Naive B cell (primary cell): ENCODE data around the gene SLC25A51. TPM values are rescaled to one million over a fixed set of nuclear protein-coding genes. Genes with fewer than 3 reads are reported as not detected.
"Not testable (repeated sequence)": the region's sequence is repeated elsewhere in the genome, so short reads cannot be mapped to it uniquely, and the experiment has no call there.

ENCODE experiments used
- ATAC-seq, 2 donors: fragments of 150-1000 bp; cut with Tn5 transposase; 2 replicates each; pipeline ENCODE4 v1.10.0; 2021; ENCODE audit warnings: low read depth in 2 of 2, mild to moderate bottlenecking in 2 of 2, moderate library complexity in 2 of 2
- DNase-seq: peaks from one replicate; pipeline ENCODE4 v3.0.0; 2022
- H3K27ac Mint-ChIP-seq, 6 donors: one replicate each; pipeline ENCODE4 v1.8.0; 2020 to 2022; ENCODE audit warnings: mild to moderate bottlenecking in 6 of 6, mixed read lengths in 6 of 6, moderate library complexity in 5 of 6, inconsistent platforms in 2 of 6
- H3K27me3 Mint-ChIP-seq, 3 donors: one replicate each; pipeline ENCODE4 v1.8.0; 2021 to 2022; ENCODE audit warnings: mixed read lengths in 3 of 3, mild to moderate bottlenecking in 1 of 3
- H3K36me3 Mint-ChIP-seq, 2 donors: one replicate each; pipeline ENCODE4 v1.8.0; 2020 to 2022; ENCODE audit warnings: mixed read lengths in 2 of 2, inconsistent platforms in 1 of 2, mild to moderate bottlenecking in 1 of 2
- H3K4me1 Mint-ChIP-seq, 3 donors: one replicate each; pipeline ENCODE4 v1.8.0; 2020 to 2022; ENCODE audit warnings: mixed read lengths in 3 of 3, inconsistent platforms in 1 of 3, mild to moderate bottlenecking in 1 of 3, moderate library complexity in 1 of 3
- H3K4me3 Mint-ChIP-seq, 8 donors: one replicate each; pipeline ENCODE4 v1.8.0; 2020 to 2022; ENCODE audit warnings: mild to moderate bottlenecking in 8 of 8, mixed read lengths in 8 of 8, moderate library complexity in 8 of 8, inconsistent platforms in 2 of 8
- H3K9me3 Mint-ChIP-seq, 7 donors: one replicate each; pipeline ENCODE4 v1.8.0; 2020 to 2022; ENCODE audit warnings: mixed read lengths in 7 of 7, mild to moderate bottlenecking in 5 of 7, inconsistent platforms in 2 of 7, moderate library complexity in 1 of 7
- polyA plus RNA-seq, 6 donors: library from polyadenylated mRNA; unstranded; fragments of 300-500 nt; fragmentation: Illumina TruSeq; gene quantifications; one replicate each; pipeline ENCODE4 v1.2.3, GENCODE V29; 2021; ENCODE audit warnings: low read depth in 6 of 6

The SLC25A51 gene
- polyA plus RNA-seq, 6 donors from 2014 or later, result 7.5 to 11.7 (median 9.7) TPM

DNA sequence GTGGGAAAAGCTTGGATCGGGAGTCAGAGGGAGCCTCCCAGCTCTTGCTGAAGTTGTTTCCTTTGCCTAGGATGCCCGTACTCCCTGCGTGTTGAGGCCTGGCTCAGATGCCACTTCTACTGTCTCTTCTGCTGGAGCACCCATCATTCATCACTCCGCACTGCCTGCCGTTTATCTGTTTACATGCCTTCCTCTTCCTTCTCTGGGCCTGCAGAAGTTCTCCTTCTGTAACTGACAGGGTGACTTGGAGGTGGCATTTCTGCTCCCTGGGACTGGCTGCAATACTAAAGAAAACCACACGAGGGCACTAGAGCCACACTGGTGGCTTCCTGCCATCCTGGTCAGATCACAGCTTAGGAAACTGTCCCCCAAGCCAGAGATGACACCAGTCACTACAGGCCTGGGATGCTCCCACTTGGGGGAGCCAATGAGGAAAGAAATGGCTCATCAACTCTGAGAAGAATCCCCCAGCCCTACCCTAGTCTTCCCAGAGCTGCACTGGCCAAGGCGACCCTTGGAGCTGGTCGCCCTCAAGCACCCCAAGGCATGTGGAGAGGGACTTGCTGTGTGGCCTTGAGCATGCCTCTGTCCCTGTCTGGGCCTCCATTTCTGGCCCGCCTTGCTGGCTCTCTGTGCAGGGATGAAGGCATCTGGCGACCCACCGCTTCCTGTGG lies 9.7 kb upstream of the SLC25A51 start:
- peaks cover 0 to 8% (median 5%) of the 10 kb centered on the region in 3 donors for H3K4me1 Mint-ChIP-seq
- peak; percentile 78 to 89 for ATAC-seq
- H3K27me3 Mint-ChIP-seq, result peaks cover 0 to 7% (median 7%) of the 10 kb centered on the region in 3 donors
- H3K36me3 Mint-ChIP-seq, result no peaks in the 10 kb centered on the region
- H3K4me3 Mint-ChIP-seq, result no peak overlapping the region
- peak overlapping the region in 1 of 6 donors; percentile 83 for H3K27ac Mint-ChIP-seq
- peak; percentile 70 for DNase-seq
- no peaks in the 10 kb centered on the region for H3K9me3 Mint-ChIP-seq

DNA sequence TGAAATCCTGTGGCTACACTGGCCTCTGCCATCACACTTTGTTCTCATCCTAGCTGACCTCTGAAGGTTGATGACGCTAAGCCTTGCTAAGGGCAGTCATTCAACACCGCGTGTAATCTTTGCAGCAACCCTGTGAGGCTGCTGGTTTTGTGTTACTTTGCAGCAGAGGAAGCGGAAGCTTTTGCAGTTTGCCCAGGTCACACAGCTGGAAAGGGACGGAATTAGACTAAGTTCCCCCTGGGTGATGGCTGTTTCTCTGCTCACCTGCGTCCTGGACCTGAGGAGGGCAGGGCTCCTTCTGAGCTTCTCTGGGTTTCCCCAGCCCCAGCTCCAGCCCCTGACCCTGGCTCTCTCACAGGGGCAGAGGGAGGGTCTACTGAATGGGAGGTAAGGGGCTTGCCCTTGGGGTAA lies 7.3 kb upstream of the SLC25A51 start:
- ATAC-seq (no peak), DNase-seq (no peak)
- Mint-ChIP-seq H3K27ac (no peak overlapping the region), H3K27me3 (peaks cover 0 to 7% (median 7%) of the 10 kb centered on the region in 3 donors), H3K4me3 (no peak overlapping the region), H3K36me3 (no peaks in the 10 kb centered on the region), H3K4me1 (peaks cover 0 to 8% (median 5%) of the 10 kb centered on the region in 3 donors), H3K9me3 (no peaks in the 10 kb centered on the region)

DNA sequence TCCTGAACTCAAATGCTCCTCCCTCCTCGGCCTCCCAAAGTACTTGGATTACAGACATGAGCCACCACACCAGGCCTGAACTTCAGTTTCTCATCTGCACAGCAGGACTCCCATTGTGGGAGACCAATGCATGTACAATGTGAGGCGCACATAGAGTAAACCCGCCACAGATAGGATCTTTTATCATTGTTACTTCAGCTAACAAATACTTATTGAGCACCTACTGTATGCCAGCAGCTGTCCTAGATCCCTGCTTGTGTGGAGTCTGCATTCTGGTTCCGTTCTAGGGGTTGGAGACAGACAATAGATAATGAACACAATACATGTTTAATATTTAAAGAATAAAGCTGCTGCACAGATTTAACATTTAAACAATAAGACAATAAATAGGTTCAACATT lies 6.3 kb upstream of the SLC25A51 start:
- Mint-ChIP-seq H3K4me3 (no peak overlapping the region), H3K36me3 (no peaks in the 10 kb centered on the region), H3K27me3 (peaks cover 0 to 7% (median 7%) of the 10 kb centered on the region in 3 donors), H3K9me3 (no peaks in the 10 kb centered on the region), H3K4me1 (peaks cover 0 to 8% (median 5%) of the 10 kb centered on the region in 3 donors), H3K27ac (no peak overlapping the region)
- no peak for ATAC-seq
- DNase-seq, result no peak

DNA sequence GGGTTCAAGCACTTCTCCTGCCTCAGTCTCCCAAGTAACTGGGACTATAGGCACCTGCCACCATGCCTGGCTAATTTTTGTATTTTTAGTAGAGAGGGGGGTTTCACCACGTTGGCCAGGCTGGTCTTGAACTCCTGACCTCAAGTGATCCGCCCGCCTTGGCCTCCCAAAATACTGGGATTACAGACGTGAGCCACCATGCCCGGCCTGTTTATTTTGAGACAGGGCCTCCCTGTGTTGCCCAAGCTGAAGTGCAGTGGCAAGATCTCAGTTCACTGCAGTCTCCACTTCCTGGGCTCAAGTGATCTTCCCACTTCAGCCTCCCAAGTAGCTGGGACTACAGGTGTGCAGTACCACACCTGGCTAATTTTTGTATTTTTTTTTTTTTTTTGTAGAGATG lies 5.9 kb upstream of the SLC25A51 start:
- H3K4me1 Mint-ChIP-seq, ATAC-seq, H3K27ac Mint-ChIP-seq, DNase-seq, H3K4me3 Mint-ChIP-seq, H3K9me3 Mint-ChIP-seq, H3K36me3 Mint-ChIP-seq, H3K27me3 Mint-ChIP-seq: not testable (repeated sequence)

DNA sequence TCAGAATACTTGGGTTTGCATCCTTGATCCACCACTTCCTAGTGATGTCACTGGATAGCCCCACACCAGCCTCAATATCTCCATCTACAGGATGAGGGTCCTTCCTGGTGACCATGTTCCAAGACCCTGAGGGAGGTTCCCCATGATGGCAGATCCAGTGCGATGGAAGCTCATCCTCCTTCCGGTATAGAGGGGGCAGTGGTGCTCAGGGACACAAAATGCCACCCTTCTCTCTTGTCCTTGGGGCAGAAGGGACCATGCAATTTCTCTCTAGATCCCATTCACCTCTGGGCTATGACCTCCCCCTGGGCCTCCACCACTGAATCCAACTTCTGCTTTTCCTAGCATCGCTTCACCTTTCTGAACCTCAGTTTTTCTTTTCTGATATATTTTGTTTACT lies 5.4 kb upstream of the SLC25A51 start:
- peaks cover 7 to 15% (median 9%) of the 10 kb centered on the region in 3 donors for H3K4me1 Mint-ChIP-seq
- H3K36me3 Mint-ChIP-seq, result no peaks in the 10 kb centered on the region
- no peak overlapping the region for H3K4me3 Mint-ChIP-seq
- no peak for DNase-seq
- no peaks in the 10 kb centered on the region for H3K9me3 Mint-ChIP-seq
- no peak for ATAC-seq
- H3K27ac Mint-ChIP-seq, result no peak overlapping the region
- peaks cover 0 to 7% (median 7%) of the 10 kb centered on the region in 3 donors for H3K27me3 Mint-ChIP-seq

DNA sequence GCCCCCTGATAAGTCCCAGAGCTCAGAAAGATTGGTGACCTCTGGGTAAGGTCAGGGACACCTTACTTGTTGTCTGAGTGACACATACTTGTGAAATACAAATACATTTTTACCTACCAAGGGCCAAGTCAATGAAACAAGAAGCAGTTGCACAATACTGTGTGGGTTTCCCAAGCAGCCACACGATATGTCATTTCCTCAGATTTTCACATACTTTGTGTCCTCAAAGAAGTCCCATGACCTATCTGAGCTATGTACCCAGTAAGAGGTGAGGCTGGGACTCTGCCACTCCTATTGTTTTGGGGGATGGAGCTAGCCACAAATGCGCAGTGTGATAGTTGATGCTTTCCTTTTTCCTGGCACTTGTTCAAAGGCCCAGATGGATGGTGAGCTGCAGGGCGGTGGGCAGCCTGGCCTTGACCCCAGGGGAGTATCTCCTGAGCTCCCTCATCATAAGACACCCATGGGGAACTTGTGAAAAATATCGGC lies 4.8 kb upstream of the SLC25A51 start:
- Mint-ChIP-seq H3K27me3 (peaks cover 0 to 6% (median 5%) of the 10 kb centered on the region in 3 donors), H3K4me3 (no peak overlapping the region), H3K4me1 (peaks cover 8 to 16% (median 10%) of the 10 kb centered on the region in 3 donors), H3K9me3 (no peaks in the 10 kb centered on the region), H3K36me3 (no peaks in the 10 kb centered on the region), H3K27ac (peak overlapping the region in 2 of 6 donors; percentile 40 to 42)
- DNase-seq (no peak), ATAC-seq (no peak)

DNA sequence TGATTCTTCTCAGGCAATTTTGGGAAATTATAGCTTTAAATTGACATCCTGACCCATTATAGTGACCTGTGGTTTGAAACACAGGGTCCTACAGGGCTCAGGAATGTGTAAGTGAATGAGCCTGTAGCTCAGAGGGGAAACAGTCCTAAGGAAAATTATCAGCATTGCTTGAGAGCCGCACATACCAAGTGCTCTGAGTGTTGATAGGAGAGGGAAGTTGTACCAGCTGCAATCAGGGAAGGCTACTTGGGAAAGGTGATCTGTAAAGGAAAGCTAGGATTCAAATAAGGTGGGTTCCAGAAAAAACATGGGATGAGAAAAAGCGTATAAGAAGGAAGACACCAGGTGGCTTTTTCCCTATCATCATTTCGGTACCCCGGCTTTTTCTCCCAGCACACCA lies 4.4 kb upstream of the SLC25A51 start:
- H3K36me3 Mint-ChIP-seq, result no peaks in the 10 kb centered on the region
- no peaks in the 10 kb centered on the region for H3K9me3 Mint-ChIP-seq
- peaks cover 4 to 13% (median 10%) of the 10 kb centered on the region in 3 donors for H3K4me1 Mint-ChIP-seq
- ATAC-seq, result no peak
- DNase-seq, result no peak
- H3K4me3 Mint-ChIP-seq, result no peak overlapping the region
- peak overlapping the region in 1 of 6 donors; percentile 40 for H3K27ac Mint-ChIP-seq
- H3K27me3 Mint-ChIP-seq, result peaks cover 0 to under 1% (median under 1%) of the 10 kb centered on the region in 3 donors

DNA sequence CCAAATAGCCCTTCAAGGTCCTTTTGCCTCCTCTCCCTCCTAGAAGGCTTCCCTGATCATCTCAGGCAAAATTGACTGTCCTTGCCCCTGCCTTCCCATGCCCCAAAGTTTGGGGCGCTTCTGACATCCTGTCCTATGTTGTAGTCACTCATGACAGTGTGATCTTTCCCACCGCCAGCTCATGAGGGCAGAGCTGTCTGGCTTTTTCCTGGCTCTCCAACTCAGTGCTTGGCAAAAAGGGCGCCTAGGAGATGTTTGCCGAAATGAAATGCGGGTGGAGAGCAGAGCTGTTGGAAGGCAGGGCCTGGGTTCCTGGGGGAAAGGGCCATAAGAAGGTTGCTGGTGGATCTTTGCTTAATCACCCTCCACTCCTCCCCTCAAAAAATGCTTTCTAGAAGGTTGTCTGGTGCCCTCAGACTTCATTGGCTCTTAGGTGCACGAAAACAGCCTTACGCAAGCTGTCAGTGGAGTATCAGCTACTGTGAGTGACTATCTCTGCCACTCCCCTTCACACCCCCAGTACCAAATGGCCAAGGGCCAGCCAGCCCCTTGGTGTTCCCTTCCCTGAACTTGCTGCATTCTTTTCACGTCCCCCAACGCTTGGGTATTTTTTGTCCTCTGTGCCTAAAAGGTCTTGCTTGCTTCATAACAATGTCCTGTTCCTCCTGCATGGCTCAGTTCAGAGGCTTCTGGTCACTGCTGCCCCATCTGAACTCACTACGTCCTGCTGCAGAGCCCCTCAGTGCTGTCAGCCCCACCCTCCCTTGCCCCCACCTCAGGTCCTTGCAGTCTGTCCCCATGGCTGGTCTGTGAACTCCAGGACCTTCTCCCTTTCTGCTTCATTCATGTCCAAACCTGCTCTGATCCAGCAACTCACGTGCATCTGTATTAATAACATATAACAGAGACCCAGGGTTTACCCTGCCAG lies 2.6 kb upstream of the SLC25A51 start:
- no peak for DNase-seq
- Mint-ChIP-seq H3K4me1 (peaks cover 8 to 19% (median 18%) of the 10 kb centered on the region in 3 donors), H3K36me3 (no peaks in the 10 kb centered on the region), H3K27me3 (no peaks in the 10 kb centered on the region), H3K27ac (peak overlapping the region in 2 of 6 donors; percentile 56 to 84), H3K9me3 (no peaks in the 10 kb centered on the region), H3K4me3 (peak overlapping the region in 4 of 8 donors; percentile 20 to 94 (median 58))
- ATAC-seq, result no peak

DNA sequence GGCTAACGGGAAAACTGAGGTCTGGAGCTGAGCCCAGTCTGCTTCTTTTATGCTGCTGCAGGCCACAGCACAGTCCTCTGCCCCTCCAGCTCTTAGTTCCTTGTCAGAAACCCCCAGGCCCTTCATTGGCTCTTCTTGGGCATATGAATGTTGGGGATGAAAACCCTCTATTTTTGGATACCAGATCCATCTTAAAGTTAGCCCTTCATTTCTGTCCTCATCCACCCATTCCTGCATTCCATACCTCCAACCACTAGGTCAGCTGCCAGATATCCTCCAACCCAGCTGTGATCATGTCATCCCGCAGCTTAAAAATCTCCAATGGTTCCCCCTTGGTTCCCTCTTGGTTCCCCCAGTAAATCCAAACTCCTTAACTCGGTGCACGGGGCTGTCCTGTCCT lies 1.8 kb upstream of the SLC25A51 start:
- no peaks in the 10 kb centered on the region for H3K36me3 Mint-ChIP-seq
- peaks cover 8 to 19% (median 18%) of the 10 kb centered on the region in 3 donors for H3K4me1 Mint-ChIP-seq
- DNase-seq (no peak), ATAC-seq (no peak)
- no peaks in the 10 kb centered on the region for H3K9me3 Mint-ChIP-seq
- peak overlapping the region in 1 of 6 donors; percentile 56 for H3K27ac Mint-ChIP-seq
- H3K27me3 Mint-ChIP-seq, result no peaks in the 10 kb centered on the region
- H3K4me3 Mint-ChIP-seq, result peak overlapping the region in 6 of 8 donors; percentile 20 to 94 (median 54)

DNA sequence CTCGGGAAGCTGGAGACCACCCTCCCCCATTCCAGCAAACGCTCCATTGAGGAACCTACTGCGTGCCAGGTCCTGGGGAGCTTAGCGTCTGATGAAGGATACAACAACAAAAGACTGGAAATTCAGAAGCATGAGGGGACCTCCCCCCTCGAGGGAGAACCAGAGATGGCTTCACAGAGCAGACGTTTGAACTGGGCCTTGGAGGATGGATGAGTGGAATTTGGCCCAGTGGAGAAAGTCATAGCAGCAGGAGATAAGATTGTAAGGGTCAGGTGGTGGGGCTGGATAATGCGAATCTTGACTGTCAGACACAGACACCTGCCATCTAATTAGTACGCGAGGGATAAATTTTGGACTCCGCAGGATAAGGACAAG lies 1.2 kb upstream of the SLC25A51 start:
- H3K9me3 Mint-ChIP-seq, result no peaks in the 10 kb centered on the region
- H3K27me3 Mint-ChIP-seq, result no peaks in the 10 kb centered on the region
- DNase-seq, result no peak
- H3K4me3 Mint-ChIP-seq, result peak overlapping the region in 5 of 8 donors; percentile 8 to 95 (median 94)
- H3K36me3 Mint-ChIP-seq, result no peaks in the 10 kb centered on the region
- H3K4me1 Mint-ChIP-seq, result peaks cover 8 to 19% (median 18%) of the 10 kb centered on the region in 3 donors
- H3K27ac Mint-ChIP-seq, result peak overlapping the region in 1 of 6 donors; percentile 20
- no peak for ATAC-seq

DNA sequence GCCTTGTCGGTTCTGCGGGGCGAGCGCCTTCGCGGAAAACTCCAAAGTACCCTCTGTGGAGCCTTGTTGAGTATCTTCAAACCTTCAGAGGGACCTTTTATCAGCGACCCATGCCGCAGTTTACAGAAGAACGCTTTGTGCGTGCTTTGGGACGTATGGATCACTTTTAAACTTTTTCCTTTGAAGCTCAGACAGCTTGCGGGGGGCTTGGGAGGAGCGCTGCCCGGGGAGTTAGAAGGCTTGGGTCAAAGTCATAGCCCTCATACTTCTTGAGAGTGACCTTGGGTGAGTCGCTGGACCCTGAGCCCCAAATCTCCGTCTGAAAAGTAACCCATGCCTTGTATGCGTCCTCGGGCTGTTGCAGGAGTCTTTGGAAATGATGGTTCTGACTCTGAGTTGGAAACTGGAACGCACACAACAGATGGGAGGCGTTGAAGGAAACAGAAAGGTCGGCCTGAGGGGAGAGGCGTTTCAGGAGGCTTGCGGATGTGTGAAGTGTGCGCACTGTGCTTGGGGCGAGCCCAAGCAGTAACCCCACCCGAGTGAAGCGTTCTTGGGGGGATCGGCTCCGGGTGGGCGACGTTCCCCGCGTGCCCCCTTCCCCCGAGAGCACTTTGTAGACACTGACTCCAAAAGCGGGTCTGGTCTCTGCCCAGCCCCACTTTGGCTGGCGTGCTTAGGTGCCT lies 661 bp upstream of the SLC25A51 start:
- Mint-ChIP-seq H3K27ac (peak overlapping the region; percentile 92 to 99 (median 94)), H3K4me1 (peaks cover 8 to 19% (median 18%) of the 10 kb centered on the region in 3 donors), H3K27me3 (no peaks in the 10 kb centered on the region), H3K9me3 (no peaks in the 10 kb centered on the region), H3K4me3 (peak overlapping the region; percentile 91 to 95 (median 94)), H3K36me3 (no peaks in the 10 kb centered on the region)
- DNase-seq, result no peak
- no peak for ATAC-seq

DNA sequence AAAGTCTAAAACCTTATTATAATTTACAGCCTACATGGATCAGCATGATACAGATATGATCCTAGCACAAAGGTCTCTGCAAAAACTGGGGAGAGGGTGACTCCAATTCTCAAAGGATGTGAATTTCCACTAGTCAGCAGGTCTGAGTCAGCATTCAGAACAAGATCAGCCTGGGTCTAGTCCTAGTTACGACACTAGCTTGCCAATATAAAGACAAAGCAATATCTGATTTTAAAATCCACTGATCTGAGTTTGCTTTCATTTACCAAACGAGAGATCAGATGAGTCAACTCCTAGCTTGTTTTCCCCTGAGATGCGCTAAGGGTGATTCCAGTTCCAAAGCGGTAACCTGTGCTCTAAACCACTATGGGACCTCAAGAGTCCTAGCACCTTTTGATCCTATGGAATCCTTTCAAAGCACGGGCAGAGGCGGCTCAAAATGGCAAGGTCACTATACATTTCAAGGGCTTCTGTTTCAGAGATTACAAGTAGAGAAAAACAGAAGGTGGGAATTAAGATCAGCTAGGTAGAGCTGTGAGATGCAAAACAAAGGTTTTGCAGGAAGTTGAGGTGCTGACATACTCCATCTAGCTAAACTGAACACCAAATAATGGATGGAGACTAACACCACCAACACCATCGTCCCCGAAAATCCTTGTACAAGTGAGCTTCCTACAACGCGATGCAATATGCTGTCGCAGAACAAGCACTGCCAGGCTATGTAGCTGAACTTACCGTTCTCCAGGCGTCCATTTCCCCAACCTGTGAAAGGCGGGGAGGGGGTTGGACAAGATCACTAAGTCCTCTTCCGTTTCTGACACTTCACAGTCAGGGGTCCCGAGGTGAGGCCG lies 906 bp downstream of the SLC25A51 start:
- no peaks in the 10 kb centered on the region for H3K27me3 Mint-ChIP-seq
- no peak for DNase-seq
- no peaks in the 10 kb centered on the region for H3K9me3 Mint-ChIP-seq
- peak overlapping the region in 5 of 6 donors; percentile 36 to 99 (median 84) for H3K27ac Mint-ChIP-seq
- no peaks in the 10 kb centered on the region for H3K36me3 Mint-ChIP-seq
- H3K4me1 Mint-ChIP-seq, result peaks cover 8 to 19% (median 18%) of the 10 kb centered on the region in 3 donors
- no peak for ATAC-seq
- peak overlapping the region; percentile 91 to 95 (median 94) for H3K4me3 Mint-ChIP-seq
